MCF 10A (cell line): Measurements from ENCODE around the gene RAB3GAP2. TPM values are rescaled to one million over a fixed set of nuclear protein-coding genes. Genes with fewer than 3 reads are reported as not detected.

Experiments used
- BruUV-seq: library from RNA; stranded (reverse); fragments of 400-500 nt; replicated peaks from 2 replicates; lab custom pipeline; 2021; lab: Mats Ljungman, UMichigan
- CTCF ChIA-PET: fragments of 300-600 bp; sonication (Branson Sonifier 250); formaldehyde crosslinking; extraction: SDS; loops from one replicate; lab custom pipeline; 2021; ENCODE audit warnings: antibody characterized with exemption, inconsistent platforms; lab: Yijun Ruan, JAX
- POLR2A ChIA-PET: fragments of 300-600, 350-650 bp; sonication (Branson Sonifier 250); formaldehyde crosslinking; extraction: SDS; loops from one replicate; lab custom pipeline; 2020; ENCODE audit warnings: antibody characterized with exemption, inconsistent platforms; lab: Yijun Ruan, JAX
- DNase-seq: peaks from one replicate; pipeline ENCODE4 v3.0.0-alpha.2; 2018; ENCODE audit not compliant: unreplicated experiment
- H3K27ac Mint-ChIP-seq: one replicate; pipeline ENCODE4 v1.8.0; 2022; ENCODE audit warnings: mild to moderate bottlenecking, low read depth, mixed read lengths; ENCODE audit not compliant: unreplicated experiment
- H3K27me3 Mint-ChIP-seq: one replicate; pipeline ENCODE4 v1.8.0; 2022; ENCODE audit warnings: mixed read lengths; ENCODE audit not compliant: insufficient read depth, unreplicated experiment
- H3K36me3 Mint-ChIP-seq: one replicate; pipeline ENCODE4 v1.8.0; 2022; ENCODE audit warnings: mild to moderate bottlenecking, moderate library complexity, mixed read lengths; ENCODE audit not compliant: insufficient read depth, unreplicated experiment
- H3K4me1 Mint-ChIP-seq: one replicate; pipeline ENCODE4 v1.8.0; 2022; ENCODE audit warnings: mixed read lengths; ENCODE audit not compliant: insufficient read depth, unreplicated experiment
- H3K4me3 Mint-ChIP-seq: one replicate; pipeline ENCODE4 v1.8.0; 2022; ENCODE audit warnings: mild to moderate bottlenecking, moderate library complexity, mixed read lengths; ENCODE audit not compliant: unreplicated experiment
- H3K9me3 Mint-ChIP-seq: one replicate; pipeline ENCODE4 v1.8.0; 2022; ENCODE audit warnings: mixed read lengths; ENCODE audit not compliant: unreplicated experiment
- CTCF ChIP-seq: fragments of 200-600 bp; IDR thresholded peaks from one replicate; pipeline ENCODE4 v1.8.0; 2022; ENCODE audit warnings: antibody characterized with exemption, mild to moderate bottlenecking; ENCODE audit not compliant: unreplicated experiment
- intact Hi-C: fragments of 100-400 bp; cut with micrococcal nuclease; formaldehyde crosslinking; loops from 2 replicates; pipeline ENCODE4 v1.14.1; 2022
- total RNA-seq: library from RNA; stranded (reverse); gene quantifications from 2 replicates; pipeline ENCODE4 v1.2.3, GENCODE V29; 2022

RAB3GAP2 gene
- total RNA-seq, 1 experiment from 2014 or later, result 93.3 TPM

DNA sequence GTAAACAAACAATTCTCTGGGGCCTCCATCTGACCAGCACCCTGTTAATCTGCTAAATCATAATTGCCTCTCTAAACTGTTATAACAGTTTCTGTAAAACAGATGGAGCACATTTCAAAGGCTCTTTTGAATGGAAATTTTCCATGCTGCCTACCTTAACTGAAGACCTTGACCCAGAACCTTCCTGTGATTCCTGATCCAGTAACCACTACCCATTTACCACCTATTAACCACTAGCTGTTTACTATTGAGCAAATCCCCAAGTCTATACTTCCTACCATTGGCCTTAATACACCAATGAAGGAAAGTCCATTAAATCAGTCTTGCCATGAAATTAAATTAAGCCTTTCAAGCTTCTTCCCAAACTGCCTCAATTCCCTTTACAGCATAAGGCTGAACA lies 46.3 kb downstream of the RAB3GAP2 start:
- BruUV-seq, result no TSS peak

DNA sequence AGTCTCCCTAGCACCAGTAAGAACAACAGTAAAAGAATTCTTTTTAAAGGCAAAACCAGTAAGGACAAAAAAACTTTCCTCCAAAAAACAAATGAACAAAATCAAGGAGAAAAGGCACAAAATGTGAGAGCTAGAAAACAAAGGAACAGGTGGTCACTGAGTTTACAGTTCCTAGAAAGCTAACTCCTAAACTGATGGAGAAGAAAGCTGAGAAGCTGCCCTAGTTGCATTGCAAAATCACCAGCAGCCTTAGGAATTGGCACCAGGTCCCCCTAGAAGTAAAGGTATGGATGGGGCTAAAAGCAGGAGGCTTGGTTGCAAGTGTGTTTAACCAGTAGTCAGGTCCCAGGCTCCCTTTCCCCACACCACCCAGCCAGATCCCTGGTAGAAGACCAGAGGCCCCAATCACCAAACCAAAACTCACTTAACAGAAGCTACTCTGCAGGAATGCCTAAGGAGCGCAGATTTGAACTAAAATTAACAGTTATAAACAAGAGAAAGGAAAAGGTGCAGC lies 47.6 kb downstream of the RAB3GAP2 start:
- ChIA-PET CTCF (interaction anchor here (0.6 to 16.8 kb wide), 10 partner anchors 8 to 578 kb away, joined by 3 to 232 read pairs (median 4); no protein-coding TSS in a partner anchor), POLR2A (interaction anchor here (1.0 to 2.0 kb wide), 4 partner anchors 9 to 112 kb away, joined by 3 to 9 read pairs (median 6); partner anchors contain the start of gene RAB3GAP2)
- Mint-ChIP-seq H3K36me3 (peaks cover 46% of the 10 kb centered on the region), H3K4me1 (peaks cover 10% of the 10 kb centered on the region), H3K4me3 (no peak overlapping the region), H3K9me3 (no peaks in the 10 kb centered on the region), H3K27ac (no peak overlapping the region), H3K27me3 (no peaks in the 10 kb centered on the region)
- BruUV-seq, result no TSS peak
- no peak for DNase-seq
- intact Hi-C loops, result no loop called here
- TF ChIP-seq CTCF, result no peak

More for the DNA sequence above, 46.3 kb downstream of the RAB3GAP2 start:
- no peak for TF ChIP-seq CTCF
- H3K4me3 Mint-ChIP-seq, result no peak overlapping the region
- H3K27me3 Mint-ChIP-seq, result no peaks in the 10 kb centered on the region
- no peaks in the 10 kb centered on the region for H3K9me3 Mint-ChIP-seq
- intact Hi-C loops, result no loop called here
- no peak overlapping the region for H3K27ac Mint-ChIP-seq
- peaks cover 45% of the 10 kb centered on the region for H3K36me3 Mint-ChIP-seq
- POLR2A ChIA-PET, result interaction anchor here (1.0 to 2.0 kb wide), 2 partner anchors 10 to 12 kb away, joined by 3 to 9 read pairs; no protein-coding TSS in a partner anchor
- CTCF ChIA-PET, result interaction anchor here (0.6 to 16.8 kb wide), 9 partner anchors 10 to 584 kb away, joined by 3 to 232 read pairs (median 5); no protein-coding TSS in a partner anchor
- no peak for DNase-seq
- peaks cover 15% of the 10 kb centered on the region for H3K4me1 Mint-ChIP-seq

- Mint-ChIP-seq H3K4me1 (peaks cover 17% of the 10 kb centered on the region), H3K36me3 (peaks cover 46% of the 10 kb centered on the region), H3K4me3 (no peak overlapping the region), H3K27me3 (no peaks in the 10 kb centered on the region), H3K9me3 (no peaks in the 10 kb centered on the region), H3K27ac (no peak overlapping the region)
- intact Hi-C loops, result no loop called here
- no peak for TF ChIP-seq CTCF
- CTCF ChIA-PET, result interaction anchor here (0.6 to 8.1 kb wide), 6 partner anchors 11 to 553 kb away, joined by 4 to 66 read pairs (median 8); no protein-coding TSS in a partner anchor
- BruUV-seq, result no TSS peak
- POLR2A ChIA-PET, result interaction anchor here (1.2 to 2.0 kb wide), 4 partner anchors 8 to 48 kb away, joined by 3 to 9 read pairs (median 6); partner anchors contain the start of gene RAB3GAP2
- no peak for DNase-seq
Observed at GRCh38 chr1:220224033-220224432, 48.2 kb downstream of the RAB3GAP2 start.

DNA sequence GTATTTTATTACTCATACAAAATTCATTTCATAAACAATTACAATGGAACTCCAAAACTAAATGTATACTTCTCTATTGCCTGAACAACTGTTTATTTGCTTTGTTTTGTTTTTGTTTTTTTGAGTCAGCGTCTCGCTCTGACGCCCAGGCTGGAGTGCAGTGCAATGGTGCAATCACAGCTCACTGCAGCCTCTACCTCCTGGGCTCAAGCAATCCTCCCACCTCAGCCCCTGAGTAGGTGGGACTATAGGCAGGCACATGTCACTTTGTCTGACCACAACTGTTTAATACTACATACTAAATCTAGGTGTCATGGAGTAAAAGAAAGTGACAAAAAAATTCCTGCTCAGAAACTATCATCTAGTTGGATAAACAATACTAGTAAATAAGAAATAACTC lies 49.3 kb downstream of the RAB3GAP2 start:
- POLR2A ChIA-PET, result interaction anchor here (1.2 to 1.8 kb wide), 2 partner anchors 13 to 49 kb away, joined by 3 to 9 read pairs; partner anchors contain the start of gene RAB3GAP2
- DNase-seq, result peak; percentile 34
- no peak for TF ChIP-seq CTCF
- no peak overlapping the region for H3K4me3 Mint-ChIP-seq
- H3K27ac Mint-ChIP-seq, result no peak overlapping the region
- intact Hi-C loops, result no loop called here
- H3K36me3 Mint-ChIP-seq, result peaks cover 39% of the 10 kb centered on the region
- BruUV-seq, result no TSS peak
- no peaks in the 10 kb centered on the region for H3K27me3 Mint-ChIP-seq
- CTCF ChIA-PET, result interaction anchor here (0.5 to 8.1 kb wide), 6 partner anchors 32 to 554 kb away, joined by 3 to 66 read pairs (median 3); no protein-coding TSS in a partner anchor
- H3K9me3 Mint-ChIP-seq, result no peaks in the 10 kb centered on the region
- H3K4me1 Mint-ChIP-seq, result peaks cover 17% of the 10 kb centered on the region
